Activated T-helper 1 cell treated with anti-CD3 and anti-CD28 coated beads, Interleukin-12 subunit alpha, Interleukin-12 subunit beta, Interleukin-2, Interleukin-4 antibody, amounts not matched to agents 30 ng/mL and 10 ng/mL and 1 ng/mL, durations not matched to agents 14 hours and 24 hours and 36 hours (primary cell): Measurements from ENCODE around the gene LATS2. TPM values are rescaled to one million over a fixed set of nuclear protein-coding genes. Genes with fewer than 3 reads are reported as not detected.

Experiments used
- DNase-seq: peaks from one replicate; pipeline ENCODE4 v3.0.0; 2021; ENCODE audit warnings: low spot score
- H3K27ac Mint-ChIP-seq: one replicate; pipeline ENCODE4 v1.8.0; 2021; ENCODE audit warnings: mild to moderate bottlenecking, mixed read lengths
- H3K27me3 Mint-ChIP-seq: one replicate; pipeline ENCODE4 v1.8.0; 2022; ENCODE audit warnings: mild to moderate bottlenecking, moderate library complexity, mixed read lengths; ENCODE audit not compliant: insufficient read depth
- H3K36me3 Mint-ChIP-seq: one replicate; pipeline ENCODE4 v1.8.0; 2021; ENCODE audit warnings: low read depth, mixed read lengths
- H3K4me1 Mint-ChIP-seq: one replicate; pipeline ENCODE4 v1.8.0; 2021; ENCODE audit warnings: low read depth, mixed read lengths
- H3K4me3 Mint-ChIP-seq: one replicate; pipeline ENCODE4 v1.8.0; 2021; ENCODE audit warnings: mild to moderate bottlenecking, moderate library complexity, mixed read lengths
- H3K9me3 Mint-ChIP-seq: one replicate; pipeline ENCODE4 v1.8.0; 2021; ENCODE audit warnings: mixed read lengths
- intact Hi-C: fragments of 100-400 bp; cut with micrococcal nuclease; formaldehyde crosslinking; loops from one replicate; pipeline ENCODE4 v1.15.1; 2024
- total RNA-seq: library from RNA; stranded (reverse); gene quantifications from 2 replicates; pipeline ENCODE4 v1.2.3, GENCODE V29; 2022

The LATS2 gene
- total RNA-seq, 1 donor from 2014 or later, result 2.5 TPM

GRCh38 chr13:20988033-20988908 lies 73.1 kb downstream of the LATS2 start:
- Mint-ChIP-seq H3K36me3 (no peaks in the 10 kb centered on the region), H3K4me3 (no peak overlapping the region), H3K9me3 (no peaks in the 10 kb centered on the region), H3K27me3 (no peaks in the 10 kb centered on the region), H3K27ac (no peak overlapping the region), H3K4me1 (no peaks in the 10 kb centered on the region)
- DNase-seq, result no peak
- intact Hi-C loops, result no loop called here

DNA sequence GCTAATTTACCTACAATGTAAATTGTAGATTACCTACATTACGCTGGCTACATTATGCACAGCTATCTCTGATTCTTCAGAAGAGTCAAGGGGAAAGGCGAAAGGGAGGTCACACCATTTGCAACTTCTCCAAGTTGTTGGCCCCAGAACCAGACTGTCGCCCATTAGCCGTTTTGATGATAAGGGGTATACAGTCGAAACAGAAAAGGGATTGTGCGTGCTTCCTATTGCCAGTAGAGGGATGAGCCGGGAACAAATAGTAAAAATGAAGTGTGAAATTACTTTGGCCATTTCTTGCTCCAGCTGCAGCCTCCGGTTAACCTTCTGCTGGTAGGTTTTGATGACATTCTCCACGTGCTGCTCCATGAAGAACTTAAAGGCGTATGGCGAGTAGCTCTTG lies 73.8 kb downstream of the LATS2 start:
- intact Hi-C loops, result no loop called here
- no peaks in the 10 kb centered on the region for H3K36me3 Mint-ChIP-seq

GRCh38 chr13:20984879-20985278 lies 76.5 kb downstream of the LATS2 start:
- H3K27ac Mint-ChIP-seq, result no peak overlapping the region
- no peak overlapping the region for H3K4me3 Mint-ChIP-seq
- intact Hi-C loops, result no loop called here
- H3K36me3 Mint-ChIP-seq, result no peaks in the 10 kb centered on the region
- H3K27me3 Mint-ChIP-seq, result no peaks in the 10 kb centered on the region
- H3K9me3 Mint-ChIP-seq, result no peaks in the 10 kb centered on the region
- no peaks in the 10 kb centered on the region for H3K4me1 Mint-ChIP-seq
- DNase-seq, result no peak

More for the DNA sequence above, 73.8 kb downstream of the LATS2 start:
- H3K4me3 Mint-ChIP-seq, result no peak overlapping the region
- H3K27me3 Mint-ChIP-seq, result no peaks in the 10 kb centered on the region
- no peaks in the 10 kb centered on the region for H3K4me1 Mint-ChIP-seq
- no peaks in the 10 kb centered on the region for H3K9me3 Mint-ChIP-seq
- DNase-seq, result no peak
- H3K27ac Mint-ChIP-seq, result no peak overlapping the region

DNA sequence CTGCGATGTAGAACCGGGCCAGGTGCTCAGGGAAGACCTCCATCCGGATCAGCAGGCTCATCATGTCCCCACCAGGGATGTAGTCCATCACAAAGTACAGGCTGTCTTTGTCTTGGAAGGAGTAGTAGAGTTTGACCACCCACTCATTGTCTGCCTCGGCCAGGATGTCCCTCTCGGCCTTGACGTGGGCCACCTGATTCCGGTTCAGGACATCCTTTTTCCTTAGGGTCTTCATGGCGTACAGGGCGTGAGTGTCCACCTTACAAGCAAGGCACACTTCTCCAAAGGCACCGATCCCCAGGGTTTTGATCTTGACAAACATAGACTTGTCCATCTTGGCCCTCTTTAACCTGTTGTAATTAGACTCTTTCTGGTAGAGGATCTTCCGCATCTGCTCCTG lies 78.0 kb downstream of the LATS2 start:
- Mint-ChIP-seq H3K4me3 (no peak overlapping the region), H3K36me3 (no peaks in the 10 kb centered on the region), H3K4me1 (no peaks in the 10 kb centered on the region), H3K27ac (no peak overlapping the region), H3K9me3 (no peaks in the 10 kb centered on the region), H3K27me3 (no peaks in the 10 kb centered on the region)
- intact Hi-C loops, result no loop called here
- DNase-seq, result no peak

- Mint-ChIP-seq H3K9me3 (no peaks in the 10 kb centered on the region), H3K27me3 (no peaks in the 10 kb centered on the region), H3K36me3 (no peaks in the 10 kb centered on the region), H3K4me3 (no peak overlapping the region), H3K4me1 (no peaks in the 10 kb centered on the region), H3K27ac (no peak overlapping the region)
- no peak for DNase-seq
- intact Hi-C loops, result no loop called here
These were observed 79.9 kb downstream of the LATS2 start for GRCh38 chr13:20981370-20982095.

GRCh38 chr13:20980899-20981298 lies 80.5 kb downstream of the LATS2 start:
- H3K27me3 Mint-ChIP-seq, result no peaks in the 10 kb centered on the region
- no peaks in the 10 kb centered on the region for H3K9me3 Mint-ChIP-seq
- intact Hi-C loops, result no loop called here
- no peak overlapping the region for H3K4me3 Mint-ChIP-seq
- H3K36me3 Mint-ChIP-seq, result no peaks in the 10 kb centered on the region
- H3K4me1 Mint-ChIP-seq, result no peaks in the 10 kb centered on the region
- H3K27ac Mint-ChIP-seq, result no peak overlapping the region
- DNase-seq, result no peak

DNA sequence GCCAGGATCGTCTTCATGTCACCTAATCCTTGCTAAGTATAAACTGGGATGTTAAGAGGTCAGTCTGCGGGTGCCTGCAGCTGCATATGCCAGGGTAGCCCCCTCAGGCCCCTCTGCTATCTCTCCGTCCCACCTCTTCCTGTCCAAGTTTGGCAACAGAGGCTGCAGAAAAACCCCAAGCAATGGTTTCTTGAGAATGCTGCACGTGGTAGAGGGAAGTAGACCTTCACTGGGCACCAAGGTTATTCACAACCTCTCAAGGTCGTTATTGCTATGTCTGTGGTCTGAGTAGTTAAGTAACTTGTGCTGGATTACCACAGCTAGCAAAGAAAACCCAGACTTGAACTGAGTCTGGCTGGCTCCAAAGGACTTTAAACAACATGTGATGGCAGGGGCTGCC lies 81.0 kb downstream of the LATS2 start:
- no peaks in the 10 kb centered on the region for H3K9me3 Mint-ChIP-seq
- no peak overlapping the region for H3K27ac Mint-ChIP-seq
- H3K4me3 Mint-ChIP-seq, result no peak overlapping the region
- intact Hi-C loops, result no loop called here
- H3K4me1 Mint-ChIP-seq, result no peaks in the 10 kb centered on the region
- H3K27me3 Mint-ChIP-seq, result no peaks in the 10 kb centered on the region
- DNase-seq, result no peak
- H3K36me3 Mint-ChIP-seq, result no peaks in the 10 kb centered on the region

DNA sequence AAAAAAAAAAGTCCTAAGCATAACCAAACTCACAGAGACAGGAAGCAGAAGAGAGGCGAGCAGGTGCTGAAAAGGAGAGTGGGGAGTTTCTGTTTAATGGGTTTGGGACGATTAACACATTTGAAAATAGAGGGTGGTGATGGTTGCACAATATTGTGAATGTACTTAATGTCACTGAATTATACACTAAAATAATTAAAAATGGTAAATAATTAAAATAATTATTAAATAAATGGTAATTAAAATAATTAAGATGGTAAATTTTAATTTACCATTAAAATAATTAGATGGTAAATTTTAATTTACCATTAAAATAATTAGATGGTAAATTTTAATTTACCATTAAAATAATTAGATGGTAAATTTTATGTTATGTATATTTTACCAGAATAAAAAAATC lies 84.0 kb downstream of the LATS2 start:
- intact Hi-C loops, result no loop called here
- Mint-ChIP-seq H3K27me3 (no peaks in the 10 kb centered on the region), H3K27ac (no peak overlapping the region), H3K4me3 (no peak overlapping the region), H3K9me3 (no peaks in the 10 kb centered on the region), H3K4me1 (no peaks in the 10 kb centered on the region), H3K36me3 (no peaks in the 10 kb centered on the region)
- DNase-seq, result no peak

GRCh38 chr13:20974981-20975585 lies 86.3 kb downstream of the LATS2 start:
- intact Hi-C loops, result no loop called here
- Mint-ChIP-seq H3K4me3 (no peak overlapping the region), H3K27me3 (no peaks in the 10 kb centered on the region), H3K9me3 (no peaks in the 10 kb centered on the region), H3K4me1 (no peaks in the 10 kb centered on the region), H3K27ac (no peak overlapping the region), H3K36me3 (no peaks in the 10 kb centered on the region)
- no peak for DNase-seq

DNA sequence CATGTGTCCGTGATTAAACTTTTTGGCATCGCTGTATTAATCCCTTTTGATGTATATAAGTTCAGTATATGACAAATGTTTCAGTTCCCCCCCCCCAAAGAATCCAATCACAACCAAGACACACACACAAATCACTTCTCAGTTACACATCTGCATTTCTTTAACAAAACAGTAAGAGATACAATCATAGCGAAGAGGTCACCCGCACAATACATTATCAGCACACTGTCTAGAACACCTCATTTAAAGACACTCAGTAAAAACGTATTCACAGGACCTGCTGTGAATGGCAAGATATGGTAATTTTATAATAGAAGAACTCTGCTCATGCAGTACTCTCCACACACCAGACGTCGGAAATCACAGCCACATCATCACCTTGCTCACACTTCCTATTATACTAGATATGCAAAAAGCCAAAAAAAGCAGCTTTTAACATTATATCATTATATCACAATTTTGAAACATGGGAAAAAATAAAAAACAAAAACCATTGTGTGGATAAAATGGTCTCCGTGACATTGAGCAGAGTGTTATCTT lies 87.4 kb downstream of the LATS2 start:
- intact Hi-C loops, result no loop called here
- Mint-ChIP-seq H3K4me3 (no peak overlapping the region), H3K9me3 (no peaks in the 10 kb centered on the region), H3K27ac (no peak overlapping the region), H3K27me3 (no peaks in the 10 kb centered on the region), H3K36me3 (no peaks in the 10 kb centered on the region), H3K4me1 (peaks cover 4% of the 10 kb centered on the region)
- DNase-seq, result no peak

- Mint-ChIP-seq H3K4me1 (peaks cover 14% of the 10 kb centered on the region), H3K9me3 (no peaks in the 10 kb centered on the region)
- no peak for DNase-seq
These were observed 88.7 kb downstream of the LATS2 start for GRCh38 chr13:20972731-20973130.

DNA sequence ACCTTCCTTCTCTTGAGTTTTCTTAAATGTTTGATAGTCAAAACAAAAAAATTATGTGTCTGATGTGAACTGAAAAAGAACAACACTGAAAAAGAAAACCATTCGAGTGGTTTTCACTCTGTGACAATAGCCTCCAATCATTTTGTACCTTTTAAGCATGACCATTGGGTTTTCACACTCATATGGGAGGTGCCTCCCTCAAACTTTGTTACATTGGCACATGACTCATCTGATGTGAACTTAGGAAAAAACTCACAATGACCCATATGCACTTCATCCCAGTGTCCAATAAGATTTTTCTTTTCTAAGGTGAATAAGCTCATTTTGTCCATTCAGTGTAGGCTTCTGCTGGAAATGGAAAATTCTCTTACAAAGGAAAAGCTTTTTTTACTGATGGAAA lies 92.2 kb downstream of the LATS2 start:
- Mint-ChIP-seq H3K4me1 (peaks cover 14% of the 10 kb centered on the region), H3K27me3 (peaks cover 7% of the 10 kb centered on the region), H3K27ac (no peak overlapping the region), H3K9me3 (peaks cover 4% of the 10 kb centered on the region), H3K4me3 (no peak overlapping the region), H3K36me3 (no peaks in the 10 kb centered on the region)
- DNase-seq, result no peak
- intact Hi-C loops, result no loop called here

More at GRCh38 chr13:20972731-20973130, 88.7 kb downstream of the LATS2 start:
- no peak overlapping the region for H3K27ac Mint-ChIP-seq
- H3K4me3 Mint-ChIP-seq, result no peak overlapping the region
- no peaks in the 10 kb centered on the region for H3K36me3 Mint-ChIP-seq
- no peaks in the 10 kb centered on the region for H3K27me3 Mint-ChIP-seq
- intact Hi-C loops, result no loop called here

DNA sequence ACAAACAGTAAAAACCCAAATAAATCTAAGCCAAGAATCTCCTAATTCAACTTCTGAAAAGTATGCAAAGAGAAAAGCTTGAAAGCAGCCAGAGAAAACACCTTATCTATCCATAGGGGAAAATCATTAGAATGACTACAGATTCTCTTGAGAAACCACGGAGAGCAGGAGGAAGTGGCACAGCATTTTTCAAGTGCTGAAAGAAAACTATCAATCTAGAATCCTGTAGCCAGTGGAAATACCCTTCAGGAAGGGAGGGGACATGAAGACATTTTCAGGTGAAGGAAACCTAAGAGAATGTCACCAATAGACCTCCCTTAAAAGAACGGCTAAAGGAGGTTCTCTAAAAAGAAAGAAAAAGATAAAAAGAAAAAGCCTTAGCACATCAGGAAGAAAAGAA lies 92.6 kb downstream of the LATS2 start:
- intact Hi-C loops, result no loop called here
- DNase-seq, result no peak
- peaks cover 7% of the 10 kb centered on the region for H3K27me3 Mint-ChIP-seq
- H3K9me3 Mint-ChIP-seq, result peaks cover 4% of the 10 kb centered on the region
- H3K4me1 Mint-ChIP-seq, result peaks cover 14% of the 10 kb centered on the region
- no peaks in the 10 kb centered on the region for H3K36me3 Mint-ChIP-seq
- H3K27ac Mint-ChIP-seq, result no peak overlapping the region
- H3K4me3 Mint-ChIP-seq, result no peak overlapping the region
